Brain pericyte (primary cell): ENCODE results near the gene CDKN2AIP.

Experiments used
- DNase-seq: peaks from one replicate; pipeline ENCODE4 v3.0.0-alpha.2; 2012; ENCODE audit warnings: low read depth, low spot score

Gene CDKN2AIP

GRCh38 chr4:183444214-183445096, at the start of gene CDKN2AIP:
Gene CDKN2AIP, plus strand, starts transcription at chr4:183444636. Its CDS starts 162 bp downstream, at chr4:183444798.
- DNase-seq = peak; percentile 69

- no peak for DNase-seq
These were observed 49.0 kb upstream of the CDKN2AIP start for GRCh38 chr4:183395395-183395794.

- no peak for DNase-seq
These were observed 48.2 kb upstream of the CDKN2AIP start for GRCh38 chr4:183396227-183396637.

GRCh38 chr4:183397741-183398297, 46.6 kb upstream of the CDKN2AIP start:
- DNase-seq = no peak

- DNase-seq = no peak
These were observed 45.9 kb upstream of the CDKN2AIP start for GRCh38 chr4:183398298-183399125.

GRCh38 chr4:183399126-183399522, 45.3 kb upstream of the CDKN2AIP start:
- DNase-seq = no peak

GRCh38 chr4:183399616-183400015, 44.8 kb upstream of the CDKN2AIP start:
- DNase-seq = no peak

GRCh38 chr4:183400035-183400434, 44.4 kb upstream of the CDKN2AIP start:
- DNase-seq = no peak

- DNase-seq = no peak
These were observed 43.0 kb upstream of the CDKN2AIP start for GRCh38 chr4:183401473-183401872.

GRCh38 chr4:183402771-183403170, 41.7 kb upstream of the CDKN2AIP start:
- no peak for DNase-seq

GRCh38 chr4:183403486-183403885, 41.0 kb upstream of the CDKN2AIP start:
- DNase-seq = no peak

- no peak for DNase-seq
These were observed 40.5 kb upstream of the CDKN2AIP start for GRCh38 chr4:183403961-183404360.

GRCh38 chr4:183405303-183405702, 39.1 kb upstream of the CDKN2AIP start:
- DNase-seq = no peak

GRCh38 chr4:183407128-183407585, 37.3 kb upstream of the CDKN2AIP start:
- DNase-seq = peak; percentile 51

- DNase-seq = no peak
These were observed 36.6 kb upstream of the CDKN2AIP start for GRCh38 chr4:183407635-183408464.

- DNase-seq = no peak
These were observed 35.6 kb upstream of the CDKN2AIP start for GRCh38 chr4:183408796-183409195.

GRCh38 chr4:183409483-183409882, 35.0 kb upstream of the CDKN2AIP start:
- no peak for DNase-seq

GRCh38 chr4:183409934-183410333, 34.5 kb upstream of the CDKN2AIP start:
- DNase-seq = no peak

GRCh38 chr4:183411291-183411861, 33.1 kb upstream of the CDKN2AIP start:
- no peak for DNase-seq

GRCh38 chr4:183412821-183413220, 31.6 kb upstream of the CDKN2AIP start:
- no peak for DNase-seq
